GM06990 (cell line): ENCODE measurements around the gene KCNJ13.

ENCODE experiments used
- DNase-seq: peaks from one replicate; pipeline ENCODE4 v3.0.0-alpha.2; 2011; ENCODE audit not compliant: insufficient read length; ENCODE audit errors: extremely low read depth
- H3K27me3 ChIP-seq: replicated peaks from 2 replicates; pipeline ENCODE4 v1.6.0; 2011; ENCODE audit warnings: low read length; ENCODE audit not compliant: control insufficient read depth, insufficient read depth
- H3K36me3 ChIP-seq: 2 replicates; pipeline ENCODE4 v1.5.1; 2011; ENCODE audit warnings: low read length; ENCODE audit not compliant: control insufficient read depth, insufficient read depth
- H3K4me3 ChIP-seq: replicated peaks from 2 replicates; pipeline ENCODE4 v1.5.1; 2011; ENCODE audit warnings: low read depth, mild to moderate bottlenecking, control low read depth, low read length
- CTCF ChIP-seq: IDR thresholded peaks from 2 replicates; pipeline ENCODE4 v1.5.1; 2011; ENCODE audit warnings: low read length, control low read depth, mild to moderate bottlenecking, inconsistent platforms; ENCODE audit not compliant: insufficient read depth, poor library complexity, severe bottlenecking

KCNJ13 gene

GRCh38 chr2:232771870-232772269 lies 4.5 kb downstream of the KCNJ13 start:
- Histone ChIP-seq H3K4me3 (no peak overlapping the region), H3K36me3 (peaks cover 4% of the 10 kb centered on the region; the same call in 1 of the 2 replicates), H3K27me3 (no peaks in the 10 kb centered on the region)
- no peak for DNase-seq
- TF ChIP-seq CTCF = no peak

GRCh38 chr2:232770207-232770606 lies 6.2 kb downstream of the KCNJ13 start:
- no peak for TF ChIP-seq CTCF
- no peak for DNase-seq
- Histone ChIP-seq H3K27me3 (no peaks in the 10 kb centered on the region), H3K36me3 (peaks cover 4% of the 10 kb centered on the region; the same call in 1 of the 2 replicates), H3K4me3 (no peak overlapping the region)

GRCh38 chr2:232767866-232768265 lies 8.5 kb downstream of the KCNJ13 start:
- H3K27me3 ChIP-seq = no peaks in the 10 kb centered on the region
- no peak for DNase-seq
- peaks cover 6% of the 10 kb centered on the region; the same call in 1 of the 2 replicates for H3K36me3 ChIP-seq
- no peak for TF ChIP-seq CTCF
- H3K4me3 ChIP-seq = no peak overlapping the region

- no peak for DNase-seq
- Histone ChIP-seq H3K36me3 (peaks cover 7% of the 10 kb centered on the region), H3K4me3 (no peak overlapping the region), H3K27me3 (no peaks in the 10 kb centered on the region)
- TF ChIP-seq CTCF = peak; percentile 56
These were observed 15.0 kb downstream of the KCNJ13 start for GRCh38 chr2:232761301-232761907.

- Histone ChIP-seq H3K27me3 (no peaks in the 10 kb centered on the region), H3K36me3 (peaks cover 7% of the 10 kb centered on the region), H3K4me3 (no peak overlapping the region)
- DNase-seq = no peak
- TF ChIP-seq CTCF = no peak
These were observed 18.5 kb downstream of the KCNJ13 start for GRCh38 chr2:232757905-232758304.

- no peak for TF ChIP-seq CTCF
- Histone ChIP-seq H3K27me3 (no peaks in the 10 kb centered on the region), H3K4me3 (no peak overlapping the region), H3K36me3 (no peaks in the 10 kb centered on the region; the same call in 1 of the 2 replicates)
- DNase-seq = no peak
These were observed 26.2 kb downstream of the KCNJ13 start for GRCh38 chr2:232750135-232750671.
